Liver (tissue), 9 donors: Measurements from ENCODE around the gene POLR2C. TPM values are rescaled to one million over a fixed set of nuclear protein-coding genes. Genes with fewer than 3 reads are reported as not detected.

Source experiments
- DNase-seq: peaks from one replicate; pipeline ENCODE4 v3.0.0-alpha.2; 2017; ENCODE audit warnings: low spot score
- H3K27ac ChIP-seq, 2 donors: one replicate each; pipeline ENCODE4 v1.7.0; 2013; ENCODE audit warnings: inconsistent platforms in 2 of 2, low read length in 2 of 2, control low read depth in 1 of 2, low read depth in 1 of 2, mild to moderate bottlenecking in 1 of 2
- H3K27me3 ChIP-seq, 4 donors: one replicate each; pipeline versions ENCODE4 v1.6.1 to v1.7.0; 2013; ENCODE audit warnings: low read length in 3 of 4, inconsistent platforms in 1 of 4, mild to moderate bottlenecking in 1 of 4, moderate library complexity in 1 of 4; ENCODE audit not compliant: control insufficient read depth in 4 of 4, insufficient read depth in 4 of 4
- H3K36me3 ChIP-seq, 4 donors: one replicate each; pipeline versions ENCODE4 v1.6.1 to v1.7.0; 2013; ENCODE audit warnings: low read length in 3 of 4, mild to moderate bottlenecking in 3 of 4, low read depth in 1 of 4, moderate library complexity in 1 of 4; ENCODE audit not compliant: control insufficient read depth in 4 of 4, insufficient read depth in 3 of 4
- H3K4me1 ChIP-seq, 4 donors: one replicate each; pipeline versions ENCODE4 v1.6.1 to v1.7.0; 2013; ENCODE audit warnings: low read length in 3 of 4, mild to moderate bottlenecking in 3 of 4, moderate library complexity in 1 of 4; ENCODE audit not compliant: control insufficient read depth in 4 of 4, insufficient read depth in 4 of 4
- H3K4me3 ChIP-seq, 3 donors: one replicate each; pipeline versions ENCODE4 v1.6.1 to v1.7.0; 2013; ENCODE audit warnings: low read length in 3 of 3, control low read depth in 1 of 3, low read depth in 1 of 3, mild to moderate bottlenecking in 1 of 3
- H3K9ac ChIP-seq, 2 donors: one replicate each; pipeline ENCODE4 v1.7.0; 2013; ENCODE audit warnings: low read length in 2 of 2, mild to moderate bottlenecking in 2 of 2, moderate library complexity in 2 of 2, control low read depth in 1 of 2, low read depth in 1 of 2
- H3K9me3 ChIP-seq, 4 donors: one replicate each; pipeline versions ENCODE4 v1.6.1 to v1.7.0; 2013; ENCODE audit warnings: low read length in 3 of 4; ENCODE audit not compliant: control insufficient read depth in 4 of 4
- ATF3 ChIP-seq: IDR thresholded peaks from 2 replicates; pipeline ENCODE4 v1.6.1; 2016; ENCODE audit warnings: antibody characterized with exemption
- CTCF ChIP-seq: fragments of 150-350 bp; IDR thresholded peaks from 2 replicates; pipeline ENCODE4 v1.5.1; 2017; ENCODE audit warnings: improper control_type of control experiment, low read depth, low read length; ENCODE audit not compliant: missing input control
- EGR1 ChIP-seq, 2 donors: IDR thresholded peaks; 2 replicates each; pipeline ENCODE4 v1.6.1; 2016 to 2018; ENCODE audit warnings: antibody characterized with exemption in 2 of 2, low read depth in 2 of 2
- FOXA2 ChIP-seq: IDR thresholded peaks from 2 replicates; pipeline ENCODE4 v1.6.1; 2016; ENCODE audit warnings: antibody characterized with exemption
- GABPA ChIP-seq, 2 donors: IDR thresholded peaks in 1 of 2; conservative IDR thresholded peaks in 1 of 2; 2 replicates each; pipeline ENCODE4 v1.6.1; 2016; ENCODE audit warnings: antibody characterized with exemption in 2 of 2, mild to moderate bottlenecking in 1 of 2, moderate library complexity in 1 of 2
- HNF4A ChIP-seq, 2 donors: conservative IDR thresholded peaks; 2 replicates each; pipeline ENCODE4 v1.6.1; 2016; ENCODE audit warnings: antibody characterized with exemption in 2 of 2, mild to moderate bottlenecking in 2 of 2
- HNF4G ChIP-seq: IDR thresholded peaks from 2 replicates; pipeline ENCODE4 v1.6.1; 2016; ENCODE audit warnings: antibody characterized with exemption
- JUND ChIP-seq, 2 donors: IDR thresholded peaks; 2 replicates each; pipeline ENCODE4 v1.6.1; 2016; ENCODE audit warnings: antibody characterized with exemption in 2 of 2
- MAX ChIP-seq: IDR thresholded peaks from 2 replicates; pipeline ENCODE4 v1.6.1; 2016; ENCODE audit warnings: antibody characterized with exemption
- NR2F2 ChIP-seq: IDR thresholded peaks from 2 replicates; pipeline ENCODE4 v1.6.1; 2016; ENCODE audit warnings: antibody characterized with exemption
- REST ChIP-seq: IDR thresholded peaks from 2 replicates; pipeline ENCODE4 v1.6.1; 2016; ENCODE audit warnings: antibody characterized with exemption, mild to moderate bottlenecking
- RXRA ChIP-seq, 2 donors: IDR thresholded peaks; 2 replicates each; pipeline ENCODE4 v1.6.1; 2017 to 2018; ENCODE audit warnings: antibody characterized with exemption in 2 of 2, mild to moderate bottlenecking in 1 of 2
- SP1 ChIP-seq: IDR thresholded peaks from 2 replicates; pipeline ENCODE4 v1.6.1; 2018; ENCODE audit warnings: antibody characterized with exemption, mild to moderate bottlenecking
- TAF1 ChIP-seq: conservative IDR thresholded peaks from 2 replicates; pipeline ENCODE4 v1.6.1; 2016; ENCODE audit warnings: antibody characterized with exemption, mild to moderate bottlenecking
- YY1 ChIP-seq: IDR thresholded peaks from 2 replicates; pipeline ENCODE4 v1.6.1; 2016; ENCODE audit warnings: antibody characterized with exemption, mild to moderate bottlenecking
- ZBTB33 ChIP-seq: IDR thresholded peaks from 2 replicates; pipeline ENCODE4 v1.6.1; 2016; ENCODE audit warnings: antibody characterized with exemption
- WGBS: extraction: QIAGEN DNeasy Blood & Tissue Kit; methylation state at CpG from one replicate; pipeline ENCODE4 v1.1.7; 2013; 5-methylcytosine and 5-hydroxymethylcytosine counted together
- polyA plus RNA-seq, 2 donors: library from polyadenylated mRNA; stranded (reverse) in 1 of 2; unstranded in 1 of 2; fragments of 200-250 nt in 1 of 2; fragments of >200 nt in 1 of 2; fragmentation: Nextera tagmentation in 1 of 2; extraction: Ambion mirVana in 1 of 2; gene quantifications; one replicate each; pipeline versions ENCODE4 v1.2.1 to v1.2.3, GENCODE V29; 2013 to 2015
- total RNA-seq, 2 donors: library from RNA; depleted of rRNA; stranded (reverse); fragments of >200 nt; gene quantifications; one replicate each; pipeline ENCODE4 v1.2.3, GENCODE V29; 2014
- donor health status: healthy.
- donor health status: healthy.
- donor health status: healthy.
- donor health status: healthy.
- donor health status: healthy.

Gene POLR2C
- total and polyA plus RNA-seq, 4 donors = 25.4 to 68.0 (median 51.3) TPM

- no peaks in the 10 kb centered on the region for H3K9me3 ChIP-seq
- TF ChIP-seq HNF4A (conservative IDR thresholded peaks at IDR 0.05) = no peak
- TF ChIP-seq FOXA2 = no peak
- no peak for TF ChIP-seq CTCF
- TF ChIP-seq RXRA (IDR thresholded peaks at IDR 0.05) = no peak
- no peak for TF ChIP-seq JUND (IDR thresholded peaks at IDR 0.05)
- no peak for TF ChIP-seq REST
- TF ChIP-seq ZBTB33 = no peak
- no peak for TF ChIP-seq MAX
- TF ChIP-seq YY1 = no peak
- TF ChIP-seq SP1 = no peak
- TF ChIP-seq TAF1 = no peak
- no peak for TF ChIP-seq ATF3
- no peak for TF ChIP-seq EGR1 (IDR thresholded peaks at IDR 0.05; ENCODE audit: low read depth in 2 of 2)
- peaks cover 0 to 5% (median 2%) of the 10 kb centered on the region in 4 donors for H3K4me1 ChIP-seq
- H3K27ac ChIP-seq = no peak overlapping the region
- DNase-seq = no peak
- WGBS = 93% methylated on average over 13 of the region's 13 CpGs
- H3K9ac ChIP-seq = no peak overlapping the region
- no peaks in the 10 kb centered on the region for H3K27me3 ChIP-seq
- H3K36me3 ChIP-seq = peaks cover 0 to 2% (median 0%) of the 10 kb centered on the region in 4 donors
- H3K4me3 ChIP-seq = no peak overlapping the region
Measured at GRCh38 chr16:57518520-57518919, 56.0 kb downstream of the POLR2C start.

- H3K36me3 ChIP-seq = peaks cover 0 to 2% (median 0%) of the 10 kb centered on the region in 4 donors
- H3K27me3 ChIP-seq = no peaks in the 10 kb centered on the region
- H3K4me3 ChIP-seq = no peak overlapping the region
- no peak for DNase-seq
- H3K9ac ChIP-seq = no peak overlapping the region
- H3K4me1 ChIP-seq = peaks cover 0 to 5% (median 2%) of the 10 kb centered on the region in 4 donors
- 65% methylated on average over 6 of the region's 6 CpGs for WGBS
- H3K9me3 ChIP-seq = no peaks in the 10 kb centered on the region
- no peak overlapping the region for H3K27ac ChIP-seq
- no peak for TF ChIP-seq RXRA (IDR thresholded peaks at IDR 0.05)
- TF ChIP-seq GABPA (IDR thresholded peaks at IDR 0.05 in 1 of 2, conservative IDR thresholded peaks at IDR 0.05 in 1 of 2) = no peak
- TF ChIP-seq FOXA2 = no peak
- no peak for TF ChIP-seq NR2F2
- no peak for TF ChIP-seq ATF3
- TF ChIP-seq ZBTB33 = no peak
- TF ChIP-seq YY1 = no peak
- no peak for TF ChIP-seq MAX
- TF ChIP-seq JUND (IDR thresholded peaks at IDR 0.05) = no peak
- TF ChIP-seq SP1 = no peak
- TF ChIP-seq HNF4G = no peak
Measured at GRCh38 chr16:57518922-57519321, 56.4 kb downstream of the POLR2C start.
